Neural cell (in vitro differentiated cells): Measurements from ENCODE around the gene SEZ6L2. TPM values are rescaled to one million over a fixed set of nuclear protein-coding genes. Genes with fewer than 3 reads are reported as not detected.

Experiments
- H2AFZ ChIP-seq: fragments of 200-600, 300-800 bp; sonication (generic), shearing (Covaris generic); 2 replicates; pipeline ENCODE4 v1.6.0; 2014; ENCODE audit warnings: low read depth, mild to moderate bottlenecking, antibody characterized with exemption, low read length, moderate library complexity
- H3F3A ChIP-seq: fragments of 200-600 bp; shearing (Covaris generic); 2 replicates; pipeline ENCODE4 v1.6.1; 2016; ENCODE audit warnings: mild to moderate bottlenecking, moderate library complexity, mixed read lengths, antibody characterized with exemption, low read length; ENCODE audit not compliant: insufficient read depth, poor library complexity, severe bottlenecking
- H3K27ac ChIP-seq: fragments of 200-600, 300-800 bp; sonication (generic), shearing (Covaris generic); 2 replicates; pipeline ENCODE4 v1.5.1; 2014; ENCODE audit warnings: mild to moderate bottlenecking, low read length, moderate library complexity
- H3K27me3 ChIP-seq: fragments of 300-800, 200-600 bp; sonication (generic), shearing (Covaris generic); 2 replicates; pipeline ENCODE4 v1.6.0; 2014; ENCODE audit warnings: mild to moderate bottlenecking, low read depth, low read length, moderate library complexity; ENCODE audit not compliant: insufficient read depth
- H3K36me3 ChIP-seq: fragments of 300-800, 200-600 bp; sonication (generic), shearing (Covaris generic); 2 replicates; pipeline ENCODE4 v1.5.1; 2014; ENCODE audit warnings: mild to moderate bottlenecking, antibody characterized with exemption, low read length, moderate library complexity; ENCODE audit not compliant: insufficient read depth
- H3K4me2 ChIP-seq: fragments of 300-800, 200-600 bp; sonication (generic), shearing (Covaris generic); 2 replicates; pipeline ENCODE4 v1.6.0; 2014; ENCODE audit warnings: mild to moderate bottlenecking, low read length
- H3K4me3 ChIP-seq: fragments of 300-800, 200-600 bp; sonication (generic), shearing (Covaris generic); 2 replicates; pipeline ENCODE4 v1.5.1; 2014; ENCODE audit warnings: mild to moderate bottlenecking, low read length, moderate library complexity
- H3K79me2 ChIP-seq: fragments of 200-600 bp; shearing (Covaris generic); replicated peaks from 2 replicates; pipeline ENCODE4 v1.6.0; 2014; ENCODE audit warnings: mild to moderate bottlenecking, low read length, moderate library complexity; ENCODE audit not compliant: insufficient read depth
- H3K9ac ChIP-seq: fragments of 300-800, 200-600 bp; sonication (generic), shearing (Covaris generic); 2 replicates; pipeline ENCODE4 v1.6.1; 2016; ENCODE audit warnings: mild to moderate bottlenecking, low read length, mixed read lengths
- H3K9me2 ChIP-seq: fragments of 200-600 bp; shearing (Covaris generic); 2 replicates; pipeline ENCODE4 v1.6.1; 2016; ENCODE audit warnings: mild to moderate bottlenecking, low read length, mixed read lengths; ENCODE audit not compliant: insufficient read depth
- H3K9me3 ChIP-seq: fragments of 200-600, 300-800 bp; sonication (generic), shearing (Covaris generic); 2 replicates; pipeline ENCODE4 v1.6.1; 2016; ENCODE audit warnings: mild to moderate bottlenecking, mixed run types, low read length, moderate library complexity, mixed read lengths
- H4K20me1 ChIP-seq: fragments of 200-600 bp; shearing (Covaris generic); 2 replicates; pipeline ENCODE4 v1.6.1; 2016; ENCODE audit warnings: mild to moderate bottlenecking, mixed run types; ENCODE audit not compliant: insufficient read depth
- CTCF ChIP-seq: fragments of 450-650 bp; IDR thresholded peaks from 2 replicates; pipeline ENCODE4 v1.5.1; 2014; ENCODE audit warnings: antibody characterized with exemption, mild to moderate bottlenecking, moderate library complexity; ENCODE audit not compliant: poor library complexity, severe bottlenecking
- EP300 ChIP-seq: fragments of 450-650 bp; conservative IDR thresholded peaks from 2 replicates; pipeline ENCODE4 v1.6.1; 2014; ENCODE audit warnings: antibody characterized with exemption, mild to moderate bottlenecking, moderate library complexity; ENCODE audit not compliant: poor library complexity, severe bottlenecking
- EZH2 ChIP-seq: fragments of 200-600, 300-800 bp; shearing (Covaris generic), sonication (generic); IDR thresholded peaks from 2 replicates; pipeline ENCODE4 v1.6.1; 2014; ENCODE audit warnings: antibody characterized with exemption, low read length, borderline replicate concordance, mild to moderate bottlenecking; ENCODE audit not compliant: insufficient read depth, poor library complexity, severe bottlenecking
- MXI1 ChIP-seq: fragments of 450-650 bp; conservative IDR thresholded peaks from 2 replicates; pipeline ENCODE4 v1.6.1; 2014; ENCODE audit warnings: antibody characterized with exemption, mild to moderate bottlenecking; ENCODE audit not compliant: poor library complexity, severe bottlenecking
- POLR2AphosphoS5 ChIP-seq: IDR thresholded peaks from 2 replicates; pipeline ENCODE4 v1.6.1; 2012
- RAD21 ChIP-seq: fragments of 450-650 bp; conservative IDR thresholded peaks from 2 replicates; pipeline ENCODE4 v1.6.1; 2014; ENCODE audit warnings: antibody characterized with exemption, mild to moderate bottlenecking, moderate library complexity
- REST ChIP-seq: IDR thresholded peaks from 2 replicates; pipeline ENCODE4 v1.6.1; 2012; ENCODE audit warnings: borderline replicate concordance
- SMC3 ChIP-seq: fragments of 450-650 bp; conservative IDR thresholded peaks from 2 replicates; pipeline ENCODE4 v1.6.1; 2014; ENCODE audit warnings: antibody characterized with exemption, mild to moderate bottlenecking, moderate library complexity; ENCODE audit not compliant: poor library complexity
- TAF1 ChIP-seq: IDR thresholded peaks from 2 replicates; pipeline ENCODE4 v1.6.1; 2012; ENCODE audit warnings: low read depth
- polyA minus RNA-seq: library from RNA; depleted of rRNA, polyadenylated mRNA; stranded (reverse); fragments of >200 nt; gene quantifications from 2 replicates; pipeline ENCODE4 v1.2.3, GENCODE V29; 2014
- polyA plus RNA-seq: library from polyadenylated mRNA; depleted of rRNA; stranded (reverse); fragments of >200 nt; gene quantifications from 2 replicates; pipeline ENCODE4 v1.2.3, GENCODE V29; 2014

Gene SEZ6L2
- polyA plus RNA-seq (48.8 and 52.7 TPM in 2 replicates), polyA minus RNA-seq (68.6 and 76.7 TPM in 2 replicates)

- no peaks in the 10 kb centered on the region for H4K20me1 ChIP-seq
- H3K36me3 ChIP-seq = no peaks in the 10 kb centered on the region
- no peaks in the 10 kb centered on the region for H3F3A ChIP-seq
- TF ChIP-seq CTCF (peak; percentile 60), SMC3 (peak; percentile 42), REST (peak; percentile 88), EZH2 (no peak), RAD21 (peak; percentile 30), EP300 (peak; percentile 46), MXI1 (peak; percentile 53), TAF1 (peak; percentile 71), POLR2AphosphoS5 (peak; percentile 82)
- peak within 1 kb of the TSS; percentile 98 for H3K9ac ChIP-seq
- peaks cover 22% of the 10 kb centered on the region for H3K79me2 ChIP-seq
- no peaks in the 10 kb centered on the region for H3K9me3 ChIP-seq
- H2AFZ ChIP-seq = peak within 1 kb of the TSS; percentile 87
- H3K4me2 ChIP-seq = peak within 1 kb of the TSS; percentile 94
- peak within 1 kb of the TSS; percentile 75 for H3K4me3 ChIP-seq
- H3K9me2 ChIP-seq = no peaks in the 10 kb centered on the region
- peak within 1 kb of the TSS; percentile 98 for H3K27ac ChIP-seq
- no peaks in the 10 kb centered on the region for H3K27me3 ChIP-seq
These were observed at the start of gene SEZ6L2 for GRCh38 chr16:29899516-29900101. Gene SEZ6L2, minus strand, starts transcription at chr16:29899550. Its CDS starts 531 bp downstream, at chr16:29899019.

- Histone ChIP-seq H4K20me1 (no peaks in the 10 kb centered on the region), H3K4me3 (no peak overlapping the region), H3K27me3 (no peaks in the 10 kb centered on the region), H3K79me2 (no peaks in the 10 kb centered on the region), H2AFZ (no peak overlapping the region), H3K4me2 (no peak overlapping the region), H3K27ac (no peak overlapping the region), H3K9ac (no peak overlapping the region), H3K9me2 (no peaks in the 10 kb centered on the region), H3K9me3 (no peaks in the 10 kb centered on the region), H3F3A (no peaks in the 10 kb centered on the region), H3K36me3 (no peaks in the 10 kb centered on the region)
- TF ChIP-seq MXI1 (no peak), SMC3 (no peak), RAD21 (no peak), REST (no peak), EZH2 (no peak), CTCF (no peak), EP300 (no peak), TAF1 (no peak), POLR2AphosphoS5 (no peak)
These were observed 48.5 kb upstream of the SEZ6L2 start for GRCh38 chr16:29947897-29948296.
